Activated CD8-positive, alpha-beta T cell treated with anti-CD3 and anti-CD28 coated beads for 36 hours (primary cell): ENCODE results near the gene PDCD6IP. TPM values are rescaled to one million over a fixed set of nuclear protein-coding genes. Genes with fewer than 3 reads are reported as not detected.

Source experiments
- ATAC-seq: fragments of 200-7000 bp; cut with Tn5 transposase; one replicate; pipeline ENCODE4 v1.10.0; 2021; ENCODE audit warnings: mild to moderate bottlenecking, moderate library complexity
- CTCF ChIA-PET: fragments of 350-600 bp; sonication (Branson Sonifier 250); formaldehyde crosslinking; loops from one replicate; lab custom pipeline; 2021; ENCODE audit warnings: antibody characterized with exemption; lab: Charles Lee
- POLR2A ChIA-PET: fragments of 350-600 bp; sonication (Branson Sonifier 250); formaldehyde crosslinking; loops from one replicate; lab custom pipeline; 2021; ENCODE audit warnings: antibody characterized with exemption; lab: Charles Lee
- DNase-seq: peaks from one replicate; pipeline ENCODE4 v3.0.0-alpha.2; 2020
- H3K27ac Mint-ChIP-seq: one replicate; pipeline ENCODE4 v1.8.0; 2021; ENCODE audit warnings: mild to moderate bottlenecking, mixed read lengths
- H3K27me3 Mint-ChIP-seq: one replicate; pipeline ENCODE4 v1.8.0; 2021; ENCODE audit warnings: mixed read lengths
- H3K36me3 Mint-ChIP-seq: one replicate; pipeline ENCODE4 v1.8.0; 2021; ENCODE audit warnings: low read depth, mixed read lengths
- H3K4me1 Mint-ChIP-seq: one replicate; pipeline ENCODE4 v1.8.0; 2021; ENCODE audit warnings: low read depth, mixed read lengths
- H3K4me3 Mint-ChIP-seq: one replicate; pipeline ENCODE4 v1.8.0; 2021; ENCODE audit warnings: mild to moderate bottlenecking, moderate library complexity, mixed read lengths
- H3K9me3 Mint-ChIP-seq: one replicate; pipeline ENCODE4 v1.8.0; 2021; ENCODE audit warnings: mixed read lengths
- intact Hi-C: fragments of 100-400 bp; cut with micrococcal nuclease; formaldehyde crosslinking; loops from one replicate; pipeline ENCODE4 v1.10.0; 2022
- total RNA-seq, 2 experiments: library from RNA; stranded (reverse); gene quantifications; one replicate each; pipeline ENCODE4 v1.2.3, GENCODE V29; 2021
- TF ChIP-seq, protein P1 (sequence below): fragments of 200-600 bp; IDR thresholded peaks from one replicate; pipeline ENCODE4 v1.8.0; 2022; ENCODE audit warnings: antibody characterized with exemption, mild to moderate bottlenecking

Gene PDCD6IP
- total RNA-seq, 2 experiments from 2014 or later, result 139 to 146 TPM

- Mint-ChIP-seq H3K27ac (no peak overlapping the region), H3K9me3 (no peaks in the 10 kb centered on the region), H3K27me3 (no peaks in the 10 kb centered on the region), H3K4me3 (no peak overlapping the region), H3K4me1 (peaks cover 77% of the 10 kb centered on the region), H3K36me3 (peaks cover 38% of the 10 kb centered on the region)
- intact Hi-C loops, result no loop called here
- ChIA-PET POLR2A (no interaction called here), CTCF (no interaction called here)
- TF ChIP-seq, protein P1, sequence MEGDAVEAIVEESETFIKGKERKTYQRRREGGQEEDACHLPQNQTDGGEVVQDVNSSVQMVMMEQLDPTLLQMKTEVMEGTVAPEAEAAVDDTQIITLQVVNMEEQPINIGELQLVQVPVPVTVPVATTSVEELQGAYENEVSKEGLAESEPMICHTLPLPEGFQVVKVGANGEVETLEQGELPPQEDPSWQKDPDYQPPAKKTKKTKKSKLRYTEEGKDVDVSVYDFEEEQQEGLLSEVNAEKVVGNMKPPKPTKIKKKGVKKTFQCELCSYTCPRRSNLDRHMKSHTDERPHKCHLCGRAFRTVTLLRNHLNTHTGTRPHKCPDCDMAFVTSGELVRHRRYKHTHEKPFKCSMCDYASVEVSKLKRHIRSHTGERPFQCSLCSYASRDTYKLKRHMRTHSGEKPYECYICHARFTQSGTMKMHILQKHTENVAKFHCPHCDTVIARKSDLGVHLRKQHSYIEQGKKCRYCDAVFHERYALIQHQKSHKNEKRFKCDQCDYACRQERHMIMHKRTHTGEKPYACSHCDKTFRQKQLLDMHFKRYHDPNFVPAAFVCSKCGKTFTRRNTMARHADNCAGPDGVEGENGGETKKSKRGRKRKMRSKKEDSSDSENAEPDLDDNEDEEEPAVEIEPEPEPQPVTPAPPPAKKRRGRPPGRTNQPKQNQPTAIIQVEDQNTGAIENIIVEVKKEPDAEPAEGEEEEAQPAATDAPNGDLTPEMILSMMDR, result no peak
- DNase-seq (no peak), ATAC-seq (no peak)
Observed at GRCh38 chr3:33803894-33804526, 5.6 kb downstream of the PDCD6IP start.

- ATAC-seq (no peak), DNase-seq (no peak)
- ChIA-PET CTCF (no interaction called here), POLR2A (interaction anchor here (0.6 to 2.1 kb wide), 2 partner anchors 8 to 15 kb away, joined by 3 to 8 read pairs; partner anchors contain the start of gene PDCD6IP)
- no peak overlapping the region for H3K4me3 Mint-ChIP-seq
- peaks cover 74% of the 10 kb centered on the region for H3K4me1 Mint-ChIP-seq
- H3K36me3 Mint-ChIP-seq, result peaks cover 34% of the 10 kb centered on the region
- H3K27ac Mint-ChIP-seq, result peak overlapping the region; percentile 33
- no peaks in the 10 kb centered on the region for H3K9me3 Mint-ChIP-seq
- intact Hi-C loops, result no loop called here
- H3K27me3 Mint-ChIP-seq, result no peaks in the 10 kb centered on the region
- TF ChIP-seq, protein P1, result no peak
Observed at GRCh38 chr3:33807191-33807590, 8.8 kb downstream of the PDCD6IP start.

DNA sequence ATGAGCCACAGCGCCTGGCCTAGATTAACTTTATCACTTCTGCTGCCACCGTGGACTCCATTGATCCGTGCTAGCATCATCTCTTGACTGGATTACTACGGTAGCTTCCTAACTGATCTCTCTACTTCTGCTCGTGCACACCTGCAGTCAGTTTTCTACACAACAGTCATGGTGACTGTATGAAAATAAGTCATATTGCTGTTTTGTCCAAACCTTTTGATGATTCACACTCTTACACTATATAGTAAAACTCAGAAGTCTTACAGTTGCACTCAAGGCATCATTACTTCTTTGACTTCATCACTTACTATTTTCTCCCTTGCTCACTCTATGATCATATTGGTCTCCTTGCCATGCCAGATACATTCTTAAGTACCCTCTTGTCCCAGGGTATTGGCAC is 10.1 kb downstream of the PDCD6IP start:
- H3K27me3 Mint-ChIP-seq, result no peaks in the 10 kb centered on the region
- POLR2A ChIA-PET, result no interaction called here
- no peak overlapping the region for H3K27ac Mint-ChIP-seq
- ATAC-seq, result peak; percentile 62
- no peaks in the 10 kb centered on the region for H3K9me3 Mint-ChIP-seq
- no peak for DNase-seq
- no peak overlapping the region for H3K4me3 Mint-ChIP-seq
- CTCF ChIA-PET, result no interaction called here
- TF ChIP-seq, protein P1, result no peak
- intact Hi-C loops, result no loop called here
- H3K4me1 Mint-ChIP-seq, result peaks cover 63% of the 10 kb centered on the region
- H3K36me3 Mint-ChIP-seq, result peaks cover 32% of the 10 kb centered on the region

GRCh38 chr3:33810545-33810944 is 12.1 kb downstream of the PDCD6IP start:
- H3K4me1 Mint-ChIP-seq, result peaks cover 54% of the 10 kb centered on the region

GRCh38 chr3:33821989-33822388 is 23.6 kb downstream of the PDCD6IP start:
- H3K9me3 Mint-ChIP-seq, result no peaks in the 10 kb centered on the region
- ChIA-PET CTCF (no interaction called here), POLR2A (interaction anchor here (1.1 kb wide), 1 partner anchor 15 kb away, joined by 3 read pairs; no protein-coding TSS in a partner anchor)
- no peak overlapping the region for H3K4me3 Mint-ChIP-seq
- TF ChIP-seq, protein P1, result no peak
- peaks cover 36% of the 10 kb centered on the region for H3K36me3 Mint-ChIP-seq
- no peak for DNase-seq
- H3K4me1 Mint-ChIP-seq, result peaks cover 3% of the 10 kb centered on the region
- H3K27me3 Mint-ChIP-seq, result no peaks in the 10 kb centered on the region
- ATAC-seq, result no peak
- intact Hi-C loops, result no loop called here
- H3K27ac Mint-ChIP-seq, result no peak overlapping the region

More at GRCh38 chr3:33810545-33810944, 12.1 kb downstream of the PDCD6IP start:
- ChIA-PET POLR2A (no interaction called here), CTCF (no interaction called here)
- TF ChIP-seq, protein P1, result no peak
- H3K27me3 Mint-ChIP-seq, result no peaks in the 10 kb centered on the region
- no peak overlapping the region for H3K4me3 Mint-ChIP-seq
- ATAC-seq (no peak), DNase-seq (no peak)
- no peak overlapping the region for H3K27ac Mint-ChIP-seq
- intact Hi-C loops, result no loop called here
- peaks cover 29% of the 10 kb centered on the region for H3K36me3 Mint-ChIP-seq
- no peaks in the 10 kb centered on the region for H3K9me3 Mint-ChIP-seq
